GM12875 (cell line): ENCODE results near the gene FOXC1.

ENCODE experiments used
- H3K4me3 ChIP-seq: one replicate; pipeline ENCODE4 v1.5.1; 2011; ENCODE audit warnings: low read depth, low read length, control low read depth
- TF ChIP-seq, protein P1 (sequence below): IDR thresholded peaks from 2 replicates; pipeline ENCODE4 v1.5.1; 2011; ENCODE audit warnings: low read depth, mild to moderate bottlenecking, control low read depth, inconsistent platforms, low read length, moderate library complexity, borderline replicate concordance; ENCODE audit not compliant: insufficient read depth

The FOXC1 gene

DNA sequence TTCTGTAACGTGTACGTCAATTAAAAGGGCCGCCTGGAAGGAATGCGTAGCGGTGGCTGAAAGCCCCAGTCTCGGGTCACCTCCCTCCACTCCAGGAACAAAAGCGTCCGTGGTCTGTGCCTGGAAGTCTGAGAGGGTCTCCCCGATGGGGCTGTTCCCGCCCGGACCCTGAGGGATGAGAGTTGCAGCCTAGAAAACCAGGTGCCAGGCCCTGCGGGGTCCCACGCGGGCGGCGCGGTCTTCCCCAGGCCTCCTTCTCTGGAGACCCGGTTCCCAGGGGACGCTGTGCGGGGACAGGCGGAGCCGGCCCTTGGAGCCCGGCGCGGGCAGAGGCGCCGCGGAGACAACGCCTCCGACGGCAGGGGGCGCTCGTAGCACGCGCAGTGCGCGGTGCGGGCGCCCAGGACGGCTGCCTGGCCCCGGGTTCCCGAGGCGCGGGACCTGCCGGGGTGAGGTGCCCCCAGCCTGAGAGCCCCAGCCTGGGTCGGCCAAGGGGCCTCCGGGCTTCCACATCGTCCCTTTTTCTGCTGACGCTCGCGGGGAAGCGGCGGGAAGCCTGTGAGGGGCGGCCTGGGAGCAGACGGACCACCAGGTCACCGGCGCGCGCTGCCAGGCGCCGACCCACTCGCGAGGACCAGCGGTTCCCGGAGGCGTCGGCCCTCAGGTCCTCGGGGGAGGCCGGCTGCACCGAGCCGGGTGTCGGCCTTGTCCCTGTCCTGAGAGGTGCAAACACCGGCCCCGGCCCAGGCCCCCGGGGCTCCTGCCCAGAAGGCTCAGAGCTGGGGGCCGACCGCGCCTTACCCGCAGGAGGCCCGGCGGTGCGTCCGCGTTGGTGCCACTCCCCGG, 5.3 kb upstream of the FOXC1 start:
- TF ChIP-seq, protein P1, sequence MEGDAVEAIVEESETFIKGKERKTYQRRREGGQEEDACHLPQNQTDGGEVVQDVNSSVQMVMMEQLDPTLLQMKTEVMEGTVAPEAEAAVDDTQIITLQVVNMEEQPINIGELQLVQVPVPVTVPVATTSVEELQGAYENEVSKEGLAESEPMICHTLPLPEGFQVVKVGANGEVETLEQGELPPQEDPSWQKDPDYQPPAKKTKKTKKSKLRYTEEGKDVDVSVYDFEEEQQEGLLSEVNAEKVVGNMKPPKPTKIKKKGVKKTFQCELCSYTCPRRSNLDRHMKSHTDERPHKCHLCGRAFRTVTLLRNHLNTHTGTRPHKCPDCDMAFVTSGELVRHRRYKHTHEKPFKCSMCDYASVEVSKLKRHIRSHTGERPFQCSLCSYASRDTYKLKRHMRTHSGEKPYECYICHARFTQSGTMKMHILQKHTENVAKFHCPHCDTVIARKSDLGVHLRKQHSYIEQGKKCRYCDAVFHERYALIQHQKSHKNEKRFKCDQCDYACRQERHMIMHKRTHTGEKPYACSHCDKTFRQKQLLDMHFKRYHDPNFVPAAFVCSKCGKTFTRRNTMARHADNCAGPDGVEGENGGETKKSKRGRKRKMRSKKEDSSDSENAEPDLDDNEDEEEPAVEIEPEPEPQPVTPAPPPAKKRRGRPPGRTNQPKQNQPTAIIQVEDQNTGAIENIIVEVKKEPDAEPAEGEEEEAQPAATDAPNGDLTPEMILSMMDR = peak; percentile 95

DNA sequence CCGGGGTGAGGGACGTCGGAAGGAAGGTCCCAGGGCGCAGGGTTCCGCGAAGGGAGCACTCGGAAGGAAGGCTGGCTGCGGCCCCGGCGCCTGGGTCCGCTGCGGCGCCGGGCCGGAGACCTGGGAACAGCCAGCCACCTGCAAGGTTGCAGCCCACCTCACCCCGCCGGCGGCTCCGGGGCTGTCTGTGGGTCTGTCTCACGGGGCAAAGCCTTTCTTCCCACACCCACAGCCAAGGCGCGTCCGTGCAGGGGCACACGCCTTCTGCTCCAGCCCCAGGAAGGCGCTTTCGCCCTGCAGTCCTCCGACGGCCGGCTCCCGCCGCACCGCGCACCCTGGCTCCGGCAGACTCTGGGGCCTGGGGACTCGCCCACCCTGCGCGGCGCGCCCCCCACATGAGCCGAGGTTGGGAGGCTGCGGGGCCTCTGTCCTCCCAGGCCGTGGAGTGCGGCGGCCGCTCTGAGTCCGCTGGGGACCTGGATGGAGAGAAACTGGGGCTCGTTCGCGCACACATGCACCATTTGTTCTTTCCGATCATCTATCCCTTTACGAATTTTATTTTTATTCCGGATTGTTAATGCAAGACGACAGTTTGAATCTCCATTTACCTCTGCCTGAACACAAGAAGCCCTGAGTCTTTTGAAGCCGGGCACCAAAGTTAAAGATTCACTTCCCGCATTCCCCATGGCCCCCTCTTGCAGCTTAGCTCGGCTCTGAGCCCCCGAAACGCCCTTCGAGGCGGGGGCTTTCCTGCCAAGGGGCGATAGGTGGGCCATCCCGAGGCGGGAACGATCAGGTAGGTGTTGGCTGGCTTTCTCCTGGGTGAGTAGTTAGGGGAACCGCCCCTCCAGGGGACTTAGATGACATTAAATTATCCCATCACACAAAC, 4.5 kb upstream of the FOXC1 start:
- TF ChIP-seq, protein P1 = no peak
- peak overlapping the region; percentile 50 for H3K4me3 ChIP-seq

More for the DNA sequence above, 5.3 kb upstream of the FOXC1 start:
- H3K4me3 ChIP-seq = peak overlapping the region; percentile 50

DNA sequence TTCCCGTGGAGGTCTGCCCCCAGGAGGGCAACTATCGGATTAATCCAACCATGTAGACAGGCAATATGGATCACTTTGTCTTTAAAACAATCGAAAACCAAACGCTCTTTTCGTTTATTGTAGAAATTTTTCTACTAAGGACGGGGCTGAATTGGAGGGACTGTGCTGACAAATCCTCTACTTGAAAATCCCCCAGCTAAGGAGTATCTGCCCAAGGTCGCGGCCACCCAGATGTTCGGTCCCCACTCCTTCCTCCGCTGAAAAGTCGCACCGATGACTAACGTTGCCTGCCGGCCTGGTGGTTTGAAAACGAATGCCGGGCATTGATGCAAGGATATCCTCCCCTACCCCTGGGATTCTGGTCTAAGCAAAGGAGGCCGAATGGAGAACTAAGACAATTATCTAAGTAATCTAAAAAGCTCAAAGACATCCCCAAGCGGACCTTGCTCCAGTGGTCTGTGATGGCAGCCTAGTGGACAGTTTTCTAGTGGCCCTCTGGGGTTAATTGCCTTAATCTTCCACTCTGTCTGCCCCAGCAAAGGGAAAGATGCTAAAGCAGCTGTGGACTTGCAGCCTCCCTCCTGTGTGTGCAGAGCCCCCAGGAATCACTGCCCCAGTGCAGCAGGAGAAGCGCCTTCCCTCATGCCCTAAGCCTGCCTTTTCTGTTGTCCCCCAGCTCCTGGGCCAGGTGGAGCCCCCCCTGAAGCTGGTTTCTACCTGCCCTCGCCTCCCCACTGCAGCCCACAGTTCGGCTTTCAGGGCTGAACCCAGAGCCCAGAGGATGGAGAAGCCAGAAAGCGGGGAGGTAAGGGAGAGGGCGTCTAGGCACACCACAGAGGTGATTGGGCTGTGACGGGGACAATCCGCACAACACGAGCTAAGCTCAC, 3.6 kb upstream of the FOXC1 start:
- TF ChIP-seq, protein P1 = no peak
- H3K4me3 ChIP-seq = no peak overlapping the region

DNA sequence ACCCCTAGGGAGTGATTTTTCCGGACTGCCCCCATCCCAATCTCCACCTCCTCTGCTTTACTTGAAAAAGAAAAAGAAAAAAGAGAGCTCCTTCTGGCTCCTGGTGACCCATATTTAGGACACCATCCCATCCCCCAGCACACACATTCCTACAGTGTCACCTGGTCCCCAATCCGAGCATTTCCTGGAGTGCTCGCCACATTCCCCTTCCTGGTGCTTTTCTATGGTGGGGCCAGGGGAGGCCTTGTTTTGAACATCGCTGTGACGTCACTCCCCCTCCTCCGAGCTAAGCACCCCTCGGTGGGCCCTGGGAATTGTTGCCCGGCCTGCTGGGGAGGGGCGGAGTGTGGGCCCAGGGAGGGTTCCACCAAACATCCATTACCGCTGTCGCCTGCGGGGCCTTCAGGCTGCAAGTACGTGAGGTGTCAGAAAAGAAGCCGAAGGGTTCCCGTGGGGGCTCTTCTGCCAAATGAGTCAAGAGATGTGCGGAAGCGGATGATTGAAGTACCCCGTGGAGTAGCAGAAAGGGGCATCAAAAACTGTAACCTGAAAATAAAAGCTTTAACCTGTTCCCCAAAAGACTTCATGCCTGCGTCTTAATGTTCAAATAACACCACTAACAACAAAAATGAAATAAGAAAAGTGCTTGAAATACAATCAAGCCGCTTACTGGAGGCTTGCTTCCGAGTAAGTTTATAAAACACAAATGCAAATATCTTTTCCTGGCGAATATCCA, 2.8 kb upstream of the FOXC1 start:
- TF ChIP-seq, protein P1 = no peak
- no peak overlapping the region for H3K4me3 ChIP-seq

DNA sequence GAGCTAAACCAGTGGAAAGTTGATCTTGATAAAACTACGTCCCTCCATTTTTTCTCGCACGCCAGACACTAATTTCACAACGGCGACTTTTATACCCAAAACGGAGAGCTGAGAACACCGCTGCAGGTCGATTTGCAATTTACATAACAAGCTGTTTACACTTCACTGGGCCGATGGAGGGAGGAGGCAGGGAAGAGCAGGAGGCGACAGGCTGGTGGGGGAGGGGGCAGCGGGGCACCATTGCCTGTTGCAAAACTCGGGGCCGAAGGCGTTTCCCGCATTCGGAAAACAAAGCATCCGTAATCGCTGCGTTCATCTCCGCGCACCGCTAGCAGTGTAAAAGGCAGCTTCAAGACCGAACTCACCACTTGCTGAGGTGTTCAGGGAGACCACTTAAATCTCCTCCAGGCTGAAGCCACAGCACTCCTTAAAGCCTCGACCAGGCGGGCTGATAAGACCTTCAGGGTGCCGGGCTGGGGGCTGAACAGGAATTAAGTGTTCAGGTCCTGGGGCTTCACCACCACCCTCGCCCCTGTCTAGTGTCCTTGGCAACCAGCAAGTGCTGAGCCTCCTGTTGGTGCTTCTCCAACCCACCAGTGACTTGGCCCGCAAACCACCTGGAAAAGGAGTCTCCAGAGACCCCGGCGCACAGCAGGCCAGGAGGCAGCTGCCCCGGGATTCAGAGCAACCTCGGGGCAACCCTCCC, 2.0 kb upstream of the FOXC1 start:
- H3K4me3 ChIP-seq = no peak overlapping the region
- TF ChIP-seq, protein P1 = no peak
